Epithelial cell of proximal tubule (primary cell): Measurements from ENCODE around the gene TNKS1BP1. TPM values are rescaled to one million over a fixed set of nuclear protein-coding genes. Genes with fewer than 3 reads are reported as not detected.

ENCODE experiments used
- DNase-seq: peaks from one replicate; pipeline ENCODE4 v3.0.0-alpha.2; 2011; ENCODE audit warnings: low read depth
- H3K4me3 ChIP-seq: 2 replicates; pipeline ENCODE4 v1.5.1; 2011; ENCODE audit warnings: low read depth, mild to moderate bottlenecking, low read length
- total RNA-seq: library from RNA; depleted of rRNA; stranded (reverse); fragments of >200 nt; gene quantifications from 2 replicates; pipeline ENCODE4 v1.2.3, GENCODE V29; 2015
- TF ChIP-seq, protein P1 (sequence below): conservative IDR thresholded peaks from 2 replicates; pipeline ENCODE4 v1.5.1; 2012; ENCODE audit warnings: low read depth, mild to moderate bottlenecking, low read length

The TNKS1BP1 gene
- total RNA-seq, 1 donor from 2014 or later: 65.4 TPM

DNA sequence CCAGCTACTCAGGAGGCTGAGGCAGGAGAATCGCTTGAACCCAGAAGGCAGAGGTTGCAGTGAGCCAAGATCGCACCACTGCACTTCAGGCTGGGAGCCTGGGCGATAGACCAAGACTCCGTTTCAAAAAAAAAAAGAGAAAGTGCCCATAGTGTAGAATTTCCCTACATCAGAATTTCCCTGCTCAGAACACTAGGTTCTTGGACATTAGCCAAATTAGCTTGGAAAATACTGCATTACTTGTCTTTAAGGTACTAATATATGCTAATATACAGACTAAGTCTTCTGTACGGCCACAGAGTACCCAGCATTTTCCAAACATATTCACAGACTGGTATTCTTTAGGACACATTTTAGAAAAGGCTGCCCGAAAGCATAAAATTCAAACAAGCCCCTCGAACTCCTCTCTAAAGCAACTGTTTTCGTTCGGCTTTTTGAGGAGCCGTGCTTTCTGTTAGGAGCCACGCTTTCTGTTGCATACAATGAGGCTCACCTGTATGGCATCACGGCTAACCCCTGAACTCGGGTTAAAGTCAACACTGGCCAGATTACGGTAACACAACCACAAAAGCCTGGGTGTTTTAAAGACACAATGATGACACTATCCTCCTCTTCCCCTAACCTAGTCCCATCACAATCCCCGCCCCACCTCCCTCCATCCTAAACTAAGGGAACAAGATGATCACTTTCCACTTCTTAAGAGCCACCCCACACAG lies 18.4 kb downstream of the TNKS1BP1 start:
- H3K4me3 ChIP-seq: no peak overlapping the region
- TF ChIP-seq, protein P1, sequence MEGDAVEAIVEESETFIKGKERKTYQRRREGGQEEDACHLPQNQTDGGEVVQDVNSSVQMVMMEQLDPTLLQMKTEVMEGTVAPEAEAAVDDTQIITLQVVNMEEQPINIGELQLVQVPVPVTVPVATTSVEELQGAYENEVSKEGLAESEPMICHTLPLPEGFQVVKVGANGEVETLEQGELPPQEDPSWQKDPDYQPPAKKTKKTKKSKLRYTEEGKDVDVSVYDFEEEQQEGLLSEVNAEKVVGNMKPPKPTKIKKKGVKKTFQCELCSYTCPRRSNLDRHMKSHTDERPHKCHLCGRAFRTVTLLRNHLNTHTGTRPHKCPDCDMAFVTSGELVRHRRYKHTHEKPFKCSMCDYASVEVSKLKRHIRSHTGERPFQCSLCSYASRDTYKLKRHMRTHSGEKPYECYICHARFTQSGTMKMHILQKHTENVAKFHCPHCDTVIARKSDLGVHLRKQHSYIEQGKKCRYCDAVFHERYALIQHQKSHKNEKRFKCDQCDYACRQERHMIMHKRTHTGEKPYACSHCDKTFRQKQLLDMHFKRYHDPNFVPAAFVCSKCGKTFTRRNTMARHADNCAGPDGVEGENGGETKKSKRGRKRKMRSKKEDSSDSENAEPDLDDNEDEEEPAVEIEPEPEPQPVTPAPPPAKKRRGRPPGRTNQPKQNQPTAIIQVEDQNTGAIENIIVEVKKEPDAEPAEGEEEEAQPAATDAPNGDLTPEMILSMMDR: no peak
- DNase-seq: no peak

DNA sequence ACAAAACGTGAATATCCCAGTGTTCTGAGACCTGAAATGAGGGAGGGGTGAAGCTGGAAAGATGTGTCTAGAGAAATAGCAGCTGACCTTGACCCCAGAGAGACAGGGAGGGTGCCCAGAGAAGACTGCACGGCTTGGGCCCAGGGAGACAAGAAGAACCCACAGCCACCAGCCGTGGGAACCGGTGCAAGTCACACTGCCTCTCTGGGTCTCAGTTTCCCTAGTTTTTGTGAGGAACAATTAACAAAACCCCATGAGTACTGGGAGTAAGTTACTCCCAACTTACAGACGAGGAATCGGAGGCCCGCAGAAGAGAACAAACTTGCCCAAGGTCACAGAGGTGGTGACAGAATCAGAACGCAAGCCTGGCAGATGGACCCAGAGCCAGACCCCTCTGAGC lies 19.2 kb downstream of the TNKS1BP1 start:
- no peak for DNase-seq
- TF ChIP-seq, protein P1: no peak
- no peak overlapping the region for H3K4me3 ChIP-seq

DNA sequence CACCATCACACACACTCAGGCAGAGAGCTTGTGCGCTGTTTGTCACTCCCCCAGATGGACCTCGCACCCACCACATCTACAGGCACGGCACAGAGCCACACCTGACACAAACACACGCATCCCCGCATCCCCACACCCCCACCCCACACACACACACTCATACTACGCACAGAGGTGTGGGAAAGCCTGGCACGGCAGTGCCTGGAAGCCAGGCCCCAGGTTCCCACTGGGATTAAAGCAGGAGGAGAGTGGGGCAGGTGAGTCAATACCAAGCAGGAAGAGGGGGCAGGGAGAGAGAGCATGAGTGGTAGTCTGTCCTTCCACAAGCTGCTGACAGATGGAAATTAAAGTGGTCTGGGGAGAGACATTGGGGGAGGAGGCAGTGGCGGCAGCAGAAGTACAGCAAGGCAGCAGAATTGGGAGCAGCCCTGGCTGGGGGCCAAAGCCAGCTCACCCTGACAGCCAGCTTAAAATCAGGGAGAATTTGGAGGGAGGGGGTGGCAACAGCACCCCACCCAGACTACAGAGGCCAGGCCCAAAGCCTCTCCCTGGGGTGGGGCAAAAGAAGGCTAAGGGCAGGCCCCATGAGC lies 20.7 kb downstream of the TNKS1BP1 start:
- DNase-seq: no peak
- no peak overlapping the region for H3K4me3 ChIP-seq
- TF ChIP-seq, protein P1: no peak

DNA sequence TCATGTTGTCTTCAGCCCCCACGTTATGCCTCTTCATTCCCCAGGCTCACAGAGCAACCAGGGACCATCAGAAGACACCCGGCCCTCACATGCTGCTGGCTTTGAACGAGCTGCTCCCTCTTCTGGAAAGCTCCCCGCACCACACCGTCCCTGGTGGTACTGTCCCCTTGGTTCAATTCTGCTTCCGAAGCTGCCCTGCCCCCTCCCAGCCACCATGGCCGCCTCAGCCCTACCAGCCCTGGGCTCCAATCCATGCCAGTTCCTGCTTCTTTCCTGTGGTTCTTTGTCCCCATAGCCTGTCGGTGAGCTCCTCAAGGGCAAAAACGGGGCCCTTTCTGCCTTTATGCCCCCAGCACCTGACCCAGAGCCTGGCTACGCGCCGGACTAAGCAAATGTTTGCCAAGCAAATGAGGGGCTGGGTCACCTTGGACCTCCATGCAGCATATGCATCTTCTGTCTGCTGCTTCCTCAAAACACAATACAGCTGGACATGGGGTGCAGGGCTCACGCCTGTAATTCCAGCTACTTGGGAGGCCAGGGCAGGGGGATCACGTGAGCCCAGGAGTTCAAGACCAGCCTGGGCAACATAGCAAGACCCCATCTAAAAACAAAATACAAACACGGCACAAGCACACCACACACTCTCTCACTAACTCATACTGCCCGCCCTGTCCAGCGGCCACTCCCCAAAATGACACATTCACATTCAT lies 21.3 kb downstream of the TNKS1BP1 start:
- H3K4me3 ChIP-seq: no peak overlapping the region
- TF ChIP-seq, protein P1: no peak
- DNase-seq: no peak

DNA sequence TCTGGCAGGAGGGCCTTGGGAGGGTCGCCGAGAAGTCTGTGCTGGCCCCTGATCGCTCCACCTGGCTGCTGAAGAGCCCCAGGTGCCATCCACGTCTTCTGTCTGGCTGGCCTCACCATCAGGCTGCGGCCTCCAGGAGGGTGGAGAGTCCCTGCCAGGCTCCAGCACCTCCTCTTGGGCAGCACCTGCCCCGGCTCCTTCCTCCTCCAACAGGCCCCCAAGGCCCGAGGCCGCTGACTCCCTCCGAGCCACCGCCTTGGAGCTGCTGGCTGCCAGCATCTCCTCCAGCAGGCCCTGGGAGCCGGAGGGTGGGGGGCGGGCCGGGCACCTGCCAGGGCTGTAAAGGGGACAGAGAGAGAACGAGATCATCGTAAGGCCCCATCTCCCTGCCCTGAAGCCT lies 22.3 kb downstream of the TNKS1BP1 start:
- TF ChIP-seq, protein P1: no peak
- DNase-seq: no peak
- no peak overlapping the region for H3K4me3 ChIP-seq

DNA sequence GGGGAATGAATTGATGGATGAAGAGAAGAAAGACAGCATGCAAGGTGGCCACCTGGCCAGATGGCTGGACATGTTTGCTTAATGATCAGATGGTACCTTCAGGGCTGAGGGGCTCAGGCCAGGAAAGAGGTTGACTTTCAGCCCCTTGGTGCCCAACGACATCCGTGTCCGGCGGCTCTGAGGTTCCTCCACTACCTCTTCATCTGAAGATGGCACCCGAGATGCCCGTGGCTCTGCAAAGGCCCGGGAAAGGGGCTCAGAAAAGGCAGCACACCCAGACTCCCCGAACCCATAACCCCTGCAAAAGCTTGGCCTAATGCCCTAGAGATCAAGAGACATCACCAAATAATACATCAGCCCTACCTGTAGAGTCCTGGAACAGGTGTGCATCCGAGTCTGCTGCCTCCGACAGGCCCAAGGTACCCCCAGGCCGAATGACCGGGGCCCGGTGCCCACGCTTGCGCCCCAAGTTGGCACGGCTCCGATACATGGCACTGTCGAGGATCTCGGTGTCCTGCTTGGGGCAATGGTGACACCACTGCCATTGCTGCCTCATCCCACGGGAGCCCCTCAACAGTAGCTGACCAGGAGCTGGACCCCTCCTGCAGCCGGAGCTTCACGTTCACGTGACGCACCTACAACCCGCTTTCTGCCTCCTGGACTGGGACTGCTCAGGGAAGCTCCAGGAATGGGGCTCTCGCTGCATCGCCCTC lies 22.9 kb downstream of the TNKS1BP1 start:
- H3K4me3 ChIP-seq: no peak overlapping the region
- DNase-seq: no peak
- TF ChIP-seq, protein P1: no peak
